ENCODE results near the gene LRIT3.

Gene LRIT3, protein sequence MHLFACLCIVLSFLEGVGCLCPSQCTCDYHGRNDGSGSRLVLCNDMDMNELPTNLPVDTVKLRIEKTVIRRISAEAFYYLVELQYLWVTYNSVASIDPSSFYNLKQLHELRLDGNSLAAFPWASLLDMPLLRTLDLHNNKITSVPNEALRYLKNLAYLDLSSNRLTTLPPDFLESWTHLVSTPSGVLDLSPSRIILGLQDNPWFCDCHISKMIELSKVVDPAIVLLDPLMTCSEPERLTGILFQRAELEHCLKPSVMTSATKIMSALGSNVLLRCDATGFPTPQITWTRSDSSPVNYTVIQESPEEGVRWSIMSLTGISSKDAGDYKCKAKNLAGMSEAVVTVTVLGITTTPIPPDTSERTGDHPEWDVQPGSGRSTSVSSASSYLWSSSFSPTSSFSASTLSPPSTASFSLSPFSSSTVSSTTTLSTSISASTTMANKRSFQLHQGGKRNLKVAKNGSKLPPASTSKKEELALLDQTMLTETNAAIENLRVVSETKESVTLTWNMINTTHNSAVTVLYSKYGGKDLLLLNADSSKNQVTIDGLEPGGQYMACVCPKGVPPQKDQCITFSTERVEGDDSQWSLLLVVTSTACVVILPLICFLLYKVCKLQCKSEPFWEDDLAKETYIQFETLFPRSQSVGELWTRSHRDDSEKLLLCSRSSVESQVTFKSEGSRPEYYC

DNA sequence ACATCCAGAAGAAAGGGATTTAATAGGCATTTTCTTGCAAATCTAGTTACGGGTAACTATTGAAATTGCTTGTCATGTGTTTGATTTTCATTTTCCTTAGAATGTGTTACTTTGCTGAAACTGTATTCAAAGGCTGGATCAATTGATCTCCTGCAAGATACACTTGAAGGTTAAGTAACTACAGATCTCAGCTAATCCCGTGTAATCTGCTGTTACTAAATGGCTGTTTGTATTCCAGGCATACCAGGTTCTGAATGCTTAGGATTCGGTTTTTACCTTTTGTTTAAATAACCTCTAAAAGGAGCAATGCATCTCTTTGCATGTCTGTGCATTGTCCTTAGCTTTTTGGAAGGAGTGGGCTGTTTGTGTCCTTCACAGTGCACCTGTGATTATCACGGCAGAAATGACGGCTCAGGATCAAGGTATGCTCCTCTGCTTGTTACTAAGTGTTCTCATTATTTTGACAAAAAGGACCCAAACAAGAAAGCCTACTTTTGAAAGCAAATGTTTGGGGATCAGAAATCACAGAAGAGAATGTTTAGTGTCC is at the start of gene LRIT3:
LRIT3 (plus strand) TSS at position 212 of the 547 bp plus-strand sequence; CDS start at position 307, 95 bp downstream.
- TF ChIP-seq, protein P1, sequence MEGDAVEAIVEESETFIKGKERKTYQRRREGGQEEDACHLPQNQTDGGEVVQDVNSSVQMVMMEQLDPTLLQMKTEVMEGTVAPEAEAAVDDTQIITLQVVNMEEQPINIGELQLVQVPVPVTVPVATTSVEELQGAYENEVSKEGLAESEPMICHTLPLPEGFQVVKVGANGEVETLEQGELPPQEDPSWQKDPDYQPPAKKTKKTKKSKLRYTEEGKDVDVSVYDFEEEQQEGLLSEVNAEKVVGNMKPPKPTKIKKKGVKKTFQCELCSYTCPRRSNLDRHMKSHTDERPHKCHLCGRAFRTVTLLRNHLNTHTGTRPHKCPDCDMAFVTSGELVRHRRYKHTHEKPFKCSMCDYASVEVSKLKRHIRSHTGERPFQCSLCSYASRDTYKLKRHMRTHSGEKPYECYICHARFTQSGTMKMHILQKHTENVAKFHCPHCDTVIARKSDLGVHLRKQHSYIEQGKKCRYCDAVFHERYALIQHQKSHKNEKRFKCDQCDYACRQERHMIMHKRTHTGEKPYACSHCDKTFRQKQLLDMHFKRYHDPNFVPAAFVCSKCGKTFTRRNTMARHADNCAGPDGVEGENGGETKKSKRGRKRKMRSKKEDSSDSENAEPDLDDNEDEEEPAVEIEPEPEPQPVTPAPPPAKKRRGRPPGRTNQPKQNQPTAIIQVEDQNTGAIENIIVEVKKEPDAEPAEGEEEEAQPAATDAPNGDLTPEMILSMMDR (IDR thresholded peaks at IDR 0.05; ENCODE audit: borderline replicate concordance, insufficient read depth, low read depth, low read length) = no peak
- no peak within 1 kb of the TSS for H3K4me3 ChIP-seq (ENCODE audit: low read depth, low read length)

DNA sequence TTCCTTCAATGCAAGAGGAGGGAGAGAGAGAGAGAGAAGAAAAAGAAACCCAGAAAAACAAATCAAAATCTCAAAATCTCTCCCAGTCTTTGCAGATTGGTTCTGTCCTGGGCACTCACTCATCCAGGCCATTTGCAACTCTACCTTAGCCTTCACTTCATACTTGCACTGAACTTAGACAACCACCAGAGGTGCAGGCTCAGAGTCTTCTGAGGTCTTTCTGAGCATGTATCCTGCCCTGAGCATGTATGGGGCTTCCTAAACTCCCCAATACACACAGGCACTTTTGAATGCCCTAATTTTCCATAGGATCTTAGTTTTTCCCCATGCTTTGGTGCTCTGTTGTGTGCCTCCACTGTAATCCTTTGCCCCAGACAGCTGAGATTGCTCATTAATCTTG is 49.0 kb upstream of the LRIT3 start:
- TF ChIP-seq, protein P1 (IDR thresholded peaks at IDR 0.05; ENCODE audit: borderline replicate concordance, insufficient read depth, low read depth, low read length) = 0 out of 2 replicates have a peak, but pooled peaks have one; percentile 13
- no peak overlapping the region for H3K4me3 ChIP-seq (ENCODE audit: low read depth, low read length)

DNA sequence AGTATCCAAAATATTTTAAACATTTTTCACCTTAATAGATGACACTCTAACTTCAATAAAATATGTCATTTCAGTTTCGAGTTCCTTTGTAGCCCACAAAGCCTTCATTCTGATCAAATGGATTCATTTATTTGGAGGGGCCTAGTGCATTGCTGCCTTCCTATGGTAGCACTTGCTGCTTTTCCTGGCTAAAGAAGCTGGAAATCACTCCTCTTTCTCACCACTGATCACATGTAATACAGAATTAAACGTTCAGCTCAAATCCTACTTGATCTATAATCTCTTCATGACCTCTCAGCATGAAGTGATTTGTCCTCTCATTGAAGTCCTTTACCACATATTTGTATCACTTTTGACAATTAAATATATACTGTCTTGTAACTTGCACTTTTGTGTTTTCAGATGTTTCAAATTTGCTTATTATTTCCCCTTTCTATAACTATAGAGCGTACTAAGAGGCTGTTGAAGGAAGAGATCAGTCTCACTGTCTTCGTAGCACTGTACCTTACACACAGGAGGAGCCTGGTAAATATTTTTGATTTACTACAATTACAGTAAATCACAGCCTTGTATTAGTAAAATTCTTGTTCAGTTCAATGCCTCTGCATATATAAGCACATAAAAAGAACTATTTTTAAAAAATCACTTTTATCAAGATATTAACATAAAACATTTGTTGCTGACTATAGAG is 46.7 kb upstream of the LRIT3 start:
- TF ChIP-seq, protein P1 (IDR thresholded peaks at IDR 0.05; ENCODE audit: borderline replicate concordance, insufficient read depth, low read depth, low read length) = no peak
- H3K4me3 ChIP-seq (ENCODE audit: low read depth, low read length) = no peak overlapping the region

DNA sequence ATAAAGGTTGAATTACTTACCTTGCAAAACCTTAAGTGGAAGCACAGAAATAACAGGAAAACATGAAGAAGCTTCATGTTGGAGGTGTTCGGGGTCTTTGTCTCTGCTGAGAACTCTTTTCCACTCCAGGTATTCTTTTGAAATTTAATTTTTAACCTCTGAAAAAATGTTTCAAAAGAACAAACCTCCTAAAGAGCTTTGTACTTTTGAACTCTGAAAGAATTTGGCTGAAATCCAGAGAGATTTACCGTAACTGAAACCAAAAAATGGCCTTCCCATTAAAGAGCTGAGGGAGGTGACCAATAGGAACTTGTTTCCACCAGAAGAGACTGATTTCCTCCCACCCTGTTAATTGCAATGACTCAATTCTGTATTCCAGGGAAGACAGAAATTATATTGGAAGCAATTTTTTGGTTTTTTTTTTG is 46.0 kb upstream of the LRIT3 start, which contains the start of gene CFI:
CFI (minus strand) TSS at position 105 of the 425 bp plus-strand sequence; CDS start at position 77, 28 bp downstream.
- TF ChIP-seq, protein P1 (IDR thresholded peaks at IDR 0.05; ENCODE audit: borderline replicate concordance, insufficient read depth, low read depth, low read length) = no peak
- no peak within 1 kb of the TSS for H3K4me3 ChIP-seq (ENCODE audit: low read depth, low read length)

DNA sequence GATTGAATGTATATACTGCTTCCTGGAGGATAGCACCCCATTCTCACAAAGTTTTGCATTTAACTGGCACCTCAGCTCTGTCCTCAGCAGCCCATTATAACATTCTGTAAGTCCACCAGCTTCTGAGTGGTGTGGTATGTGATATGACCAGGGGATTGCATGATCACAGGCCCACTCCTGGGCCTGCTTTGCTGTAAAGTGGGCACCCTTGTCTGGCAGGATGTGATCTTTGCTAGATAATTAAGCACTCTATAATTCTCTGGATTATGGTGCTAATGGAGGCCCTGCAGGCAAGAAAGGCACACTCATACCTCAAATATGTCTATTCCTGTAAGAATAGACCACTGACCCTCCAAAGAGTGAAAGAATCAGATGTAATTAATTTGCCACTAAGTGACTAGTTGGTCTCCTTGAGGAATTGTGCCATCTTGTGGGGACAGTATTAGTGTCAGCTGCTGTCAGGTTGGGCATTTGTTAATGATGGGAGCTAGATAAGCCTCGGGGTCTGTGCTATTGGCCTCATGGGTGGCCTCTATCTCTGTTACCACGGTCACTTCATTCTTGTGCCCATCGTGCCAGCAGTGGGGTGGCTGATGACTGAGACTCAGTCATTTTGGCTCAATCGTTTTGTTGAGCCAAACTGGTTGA is 43.9 kb upstream of the LRIT3 start:
- H3K4me3 ChIP-seq (ENCODE audit: low read depth, low read length) = no peak overlapping the region
- TF ChIP-seq, protein P1 (IDR thresholded peaks at IDR 0.05; ENCODE audit: borderline replicate concordance, insufficient read depth, low read depth, low read length) = peak; percentile 39; the same call in 1 of the 2 replicates

DNA sequence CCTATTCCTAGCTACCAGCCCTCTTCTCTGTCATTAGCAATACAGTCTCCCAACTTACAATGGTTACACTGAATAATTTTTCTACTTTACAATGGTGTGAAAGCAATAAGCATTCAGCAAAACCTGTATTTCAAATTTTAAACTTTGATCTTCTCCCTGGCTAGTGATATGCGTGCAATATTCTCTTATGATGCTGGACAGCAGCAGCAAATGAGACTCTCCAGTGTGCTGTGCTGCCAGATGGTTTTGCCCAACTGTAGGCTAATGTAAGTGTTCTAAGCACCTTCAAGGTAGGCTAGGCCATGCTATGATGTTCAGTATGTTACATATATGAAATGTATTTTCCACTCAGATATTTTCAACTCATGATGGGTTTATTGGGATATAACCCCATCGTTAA is 38.3 kb upstream of the LRIT3 start:
- TF ChIP-seq, protein P1 (IDR thresholded peaks at IDR 0.05; ENCODE audit: borderline replicate concordance, insufficient read depth, low read depth, low read length) = no peak
- no peak overlapping the region for H3K4me3 ChIP-seq (ENCODE audit: low read depth, low read length)
